Body of pancreas (tissue), 4 donors: ENCODE results near the gene KLHL7. TPM values are rescaled to one million over a fixed set of nuclear protein-coding genes. Genes with fewer than 3 reads are reported as not detected.

Experiments used
- ATAC-seq: fragments of 150-250 bp; one replicate; pipeline ENCODE4 v1.9.1; 2016
- DNase-seq, 4 donors: peaks; one replicate each; pipeline ENCODE4 v3.0.0-alpha.2; 2019
- H3K27ac ChIP-seq, 4 donors: fragments of 200-600 bp; sonication (generic); 1 replicate in 3 of 4; 2 replicates in 1 of 4; pipeline versions ENCODE4 v1.5.1 to v1.6.1; 2016 to 2019; ENCODE audit warnings: mild to moderate bottlenecking in 1 of 4, mixed read lengths in 1 of 4, moderate library complexity in 1 of 4
- H3K27me3 ChIP-seq, 2 donors: fragments of 200-600 bp; sonication (generic); one replicate each; pipeline ENCODE4 v1.6.0; 2016; ENCODE audit warnings: mild to moderate bottlenecking in 1 of 2
- H3K36me3 ChIP-seq, 2 donors: fragments of 200-600 bp; sonication (generic); replicated peaks in 1 of 2; 2 replicates each; pipeline ENCODE4 v1.5.1; 2016; ENCODE audit warnings: low read depth in 2 of 2; ENCODE audit not compliant: insufficient read depth in 1 of 2
- H3K4me1 ChIP-seq: fragments of 200-600 bp; sonication (generic); one replicate; pipeline ENCODE4 v1.6.0; 2016
- H3K4me3 ChIP-seq, 2 donors: fragments of 200-600 bp; sonication (generic); 1 replicate in 1 of 2; 2 replicates in 1 of 2; pipeline ENCODE4 v1.5.1; 2016 to 2019
- H3K9me3 ChIP-seq, 3 donors: fragments of 200-600 bp; sonication (generic); 1 replicate in 2 of 3; 2 replicates in 1 of 3; pipeline ENCODE4 v1.5.1; 2016
- POLR2A ChIP-seq, 3 donors: fragments of 450-650 bp; IDR thresholded peaks; one replicate each; pipeline ENCODE4 v1.6.1; 2016; ENCODE audit warnings: antibody characterized with exemption in 3 of 3, mild to moderate bottlenecking in 2 of 3
- WGBS, 2 donors: methylation state at CpG; one replicate each; pipeline ENCODE4 v1.1.5; 2017; 5-methylcytosine and 5-hydroxymethylcytosine counted together
- intact Hi-C: fragments of 100-400 bp; cut with DNase I; formaldehyde crosslinking; loops from one replicate; pipeline ENCODE4 v1.15.1; 2023
- total RNA-seq, 2 donors: library from RNA; depleted of rRNA; stranded (reverse); fragments of >200 nt; gene quantifications; one replicate each; pipeline ENCODE4 v1.1.0, GENCODE V29; 2016
- TF ChIP-seq, protein P1 (sequence below), 7 experiments: fragments of 450-650 bp in 4 of 7; fragments of 200-600 bp in 3 of 7; sonication (generic) in 3 of 7; IDR thresholded peaks; one replicate each; pipeline ENCODE4 v1.5.1; 2016 to 2019; ENCODE audit warnings: antibody characterized with exemption in 7 of 7

The KLHL7 gene
- total RNA-seq, 2 donors from 2014 or later: 18.2 to 65.3 TPM

- no peak overlapping the region for H3K4me3 ChIP-seq
- no peaks in the 10 kb centered on the region for H3K36me3 ChIP-seq
- H3K27ac ChIP-seq: no peak overlapping the region
- TF ChIP-seq POLR2A (IDR thresholded peaks at IDR 0.05): no peak
- TF ChIP-seq, protein P1, sequence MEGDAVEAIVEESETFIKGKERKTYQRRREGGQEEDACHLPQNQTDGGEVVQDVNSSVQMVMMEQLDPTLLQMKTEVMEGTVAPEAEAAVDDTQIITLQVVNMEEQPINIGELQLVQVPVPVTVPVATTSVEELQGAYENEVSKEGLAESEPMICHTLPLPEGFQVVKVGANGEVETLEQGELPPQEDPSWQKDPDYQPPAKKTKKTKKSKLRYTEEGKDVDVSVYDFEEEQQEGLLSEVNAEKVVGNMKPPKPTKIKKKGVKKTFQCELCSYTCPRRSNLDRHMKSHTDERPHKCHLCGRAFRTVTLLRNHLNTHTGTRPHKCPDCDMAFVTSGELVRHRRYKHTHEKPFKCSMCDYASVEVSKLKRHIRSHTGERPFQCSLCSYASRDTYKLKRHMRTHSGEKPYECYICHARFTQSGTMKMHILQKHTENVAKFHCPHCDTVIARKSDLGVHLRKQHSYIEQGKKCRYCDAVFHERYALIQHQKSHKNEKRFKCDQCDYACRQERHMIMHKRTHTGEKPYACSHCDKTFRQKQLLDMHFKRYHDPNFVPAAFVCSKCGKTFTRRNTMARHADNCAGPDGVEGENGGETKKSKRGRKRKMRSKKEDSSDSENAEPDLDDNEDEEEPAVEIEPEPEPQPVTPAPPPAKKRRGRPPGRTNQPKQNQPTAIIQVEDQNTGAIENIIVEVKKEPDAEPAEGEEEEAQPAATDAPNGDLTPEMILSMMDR (IDR thresholded peaks at IDR 0.05): no peak
- intact Hi-C loops: no loop called here
- no peaks in the 10 kb centered on the region for H3K9me3 ChIP-seq
- H3K27me3 ChIP-seq: no peaks in the 10 kb centered on the region
- no peak for DNase-seq
- H3K4me1 ChIP-seq: no peaks in the 10 kb centered on the region
- 53 to 70% methylated on average over 2 of the region's 2 CpGs for WGBS, 2 donors
- no peak for ATAC-seq
Observed at GRCh38 chr7:23205577-23205908, 100.0 kb downstream of the KLHL7 start.

GRCh38 chr7:23205909-23206767 lies 100.6 kb downstream of the KLHL7 start:
- TF ChIP-seq, protein P1 (IDR thresholded peaks at IDR 0.05): no peak
- Histone ChIP-seq H3K9me3 (no peaks in the 10 kb centered on the region), H3K4me1 (no peaks in the 10 kb centered on the region), H3K4me3 (no peak overlapping the region), H3K27ac (no peak overlapping the region), H3K27me3 (no peaks in the 10 kb centered on the region), H3K36me3 (no peaks in the 10 kb centered on the region)
- WGBS, 2 donors: 30 to 62% methylated on average over 27 to 72 of the region's 76 CpGs
- ATAC-seq: peak; percentile 6
- intact Hi-C loops: no loop called here
- DNase-seq: no peak

DNA sequence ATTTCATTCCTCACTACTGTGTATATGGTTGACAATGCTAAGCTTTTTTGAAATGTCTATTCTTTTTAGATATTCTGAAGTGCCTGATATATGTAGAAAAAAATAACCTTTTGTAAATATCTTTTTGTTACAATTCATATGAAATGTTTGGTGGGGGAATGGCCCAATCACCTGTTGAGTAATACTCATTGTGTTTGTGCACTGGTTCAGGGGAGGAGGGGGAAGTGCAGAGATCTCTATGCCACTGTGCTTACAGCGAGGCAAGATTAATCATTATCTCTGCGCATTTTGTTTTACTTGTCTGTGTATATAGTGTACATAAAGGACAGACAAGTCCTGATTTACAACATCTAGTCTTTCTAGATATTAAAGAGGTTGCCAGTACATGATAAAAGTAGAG lies 101.4 kb downstream of the KLHL7 start:
- H3K27me3 ChIP-seq: no peaks in the 10 kb centered on the region
- TF ChIP-seq POLR2A (IDR thresholded peaks at IDR 0.05): no peak
- TF ChIP-seq, protein P1 (IDR thresholded peaks at IDR 0.05): no peak
- no peak overlapping the region for H3K4me3 ChIP-seq
- no peak for ATAC-seq
- H3K27ac ChIP-seq: no peak overlapping the region
- H3K9me3 ChIP-seq: no peaks in the 10 kb centered on the region
- no peak for DNase-seq
- WGBS, 2 donors: 63 to 68% methylated on average over 2 of the region's 2 CpGs
- H3K36me3 ChIP-seq: no peaks in the 10 kb centered on the region
- peaks cover 5% of the 10 kb centered on the region for H3K4me1 ChIP-seq
- intact Hi-C loops: no loop called here

- WGBS, 2 donors: 69 to 74% methylated on average over 3 of the region's 3 CpGs
- no peak for TF ChIP-seq POLR2A (IDR thresholded peaks at IDR 0.05)
- TF ChIP-seq, protein P1 (IDR thresholded peaks at IDR 0.05): no peak
- intact Hi-C loops: no loop called here
- Histone ChIP-seq H3K36me3 (no peaks in the 10 kb centered on the region), H3K4me3 (no peak overlapping the region), H3K27me3 (no peaks in the 10 kb centered on the region), H3K4me1 (peaks cover 5% of the 10 kb centered on the region), H3K9me3 (no peaks in the 10 kb centered on the region), H3K27ac (no peak overlapping the region)
- DNase-seq (no peak), ATAC-seq (no peak)
Observed at GRCh38 chr7:23207884-23208283, 102.3 kb downstream of the KLHL7 start.

DNA sequence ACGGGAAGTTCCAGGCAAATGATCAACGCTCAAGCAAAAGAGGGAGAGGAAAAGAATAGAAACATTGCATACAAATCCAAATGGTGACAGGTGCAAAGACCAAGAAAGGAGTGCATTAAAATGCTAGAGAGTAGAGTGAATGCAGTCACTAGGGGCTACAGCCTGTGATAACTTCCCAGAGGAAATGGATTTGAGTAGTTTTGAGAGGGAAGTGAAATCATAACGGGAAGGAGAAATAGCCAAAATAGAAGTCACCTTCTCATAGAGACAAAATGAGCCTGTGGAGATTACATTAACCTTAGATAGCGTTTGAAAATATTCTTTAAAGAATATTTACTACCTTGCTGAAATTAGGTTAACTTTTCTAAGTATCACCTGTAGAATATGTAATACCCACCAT lies 102.7 kb downstream of the KLHL7 start:
- Histone ChIP-seq H3K4me1 (peaks cover 5% of the 10 kb centered on the region), H3K27me3 (no peaks in the 10 kb centered on the region), H3K4me3 (no peak overlapping the region), H3K9me3 (no peaks in the 10 kb centered on the region), H3K27ac (no peak overlapping the region), H3K36me3 (no peaks in the 10 kb centered on the region)
- intact Hi-C loops: no loop called here
- WGBS, 2 donors: 72 to 74% methylated on average over 4 of the region's 4 CpGs
- no peak for DNase-seq
- no peak for TF ChIP-seq POLR2A (IDR thresholded peaks at IDR 0.05)
- TF ChIP-seq, protein P1 (IDR thresholded peaks at IDR 0.05): no peak
- no peak for ATAC-seq
